ENCODE measurements around the gene NEUROD1.

The NEUROD1 gene

DNA sequence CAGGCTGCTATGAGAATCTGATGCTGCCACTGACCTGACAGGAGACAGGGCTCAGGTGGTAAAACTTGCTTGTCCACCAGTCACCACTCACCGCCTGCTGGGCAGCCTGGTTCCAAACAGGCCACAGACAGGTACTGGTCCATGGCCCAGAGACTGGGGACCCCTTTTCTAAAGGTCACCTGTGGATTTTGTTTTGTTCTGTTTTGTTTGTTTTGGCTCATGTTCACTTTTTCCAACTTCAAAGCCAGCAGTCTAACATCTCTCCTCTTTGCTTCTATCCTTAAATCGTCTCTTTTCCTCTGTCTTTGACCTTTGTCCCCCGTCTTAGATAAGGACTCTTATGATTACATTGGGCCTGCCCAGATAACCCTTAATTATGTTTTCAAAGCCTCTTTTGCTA, 20.1 kb downstream of the NEUROD1 start:
- TF ChIP-seq TCF12 (IDR thresholded peaks at IDR 0.05; ENCODE audit: low read depth) (no peak), FOXM1 (IDR thresholded peaks at IDR 0.05; ENCODE audit: borderline replicate concordance, low read depth) (no peak), CEBPB (IDR thresholded peaks at IDR 0.05) (no peak), YY1 (IDR thresholded peaks at IDR 0.05; ENCODE audit: low read depth) (no peak), TEAD4 (IDR thresholded peaks at IDR 0.05) (no peak), TAF1 (IDR thresholded peaks at IDR 0.05; ENCODE audit: low read depth) (no peak), EGR1 (IDR thresholded peaks at IDR 0.05) (no peak), ZBTB7A (IDR thresholded peaks at IDR 0.05; ENCODE audit: low read depth) (no peak), CREB1 (IDR thresholded peaks at IDR 0.05; ENCODE audit: low read depth) (no peak), EP300 (IDR thresholded peaks at IDR 0.05; ENCODE audit: borderline replicate concordance) (no peak)
- TF ChIP-seq, protein P1, sequence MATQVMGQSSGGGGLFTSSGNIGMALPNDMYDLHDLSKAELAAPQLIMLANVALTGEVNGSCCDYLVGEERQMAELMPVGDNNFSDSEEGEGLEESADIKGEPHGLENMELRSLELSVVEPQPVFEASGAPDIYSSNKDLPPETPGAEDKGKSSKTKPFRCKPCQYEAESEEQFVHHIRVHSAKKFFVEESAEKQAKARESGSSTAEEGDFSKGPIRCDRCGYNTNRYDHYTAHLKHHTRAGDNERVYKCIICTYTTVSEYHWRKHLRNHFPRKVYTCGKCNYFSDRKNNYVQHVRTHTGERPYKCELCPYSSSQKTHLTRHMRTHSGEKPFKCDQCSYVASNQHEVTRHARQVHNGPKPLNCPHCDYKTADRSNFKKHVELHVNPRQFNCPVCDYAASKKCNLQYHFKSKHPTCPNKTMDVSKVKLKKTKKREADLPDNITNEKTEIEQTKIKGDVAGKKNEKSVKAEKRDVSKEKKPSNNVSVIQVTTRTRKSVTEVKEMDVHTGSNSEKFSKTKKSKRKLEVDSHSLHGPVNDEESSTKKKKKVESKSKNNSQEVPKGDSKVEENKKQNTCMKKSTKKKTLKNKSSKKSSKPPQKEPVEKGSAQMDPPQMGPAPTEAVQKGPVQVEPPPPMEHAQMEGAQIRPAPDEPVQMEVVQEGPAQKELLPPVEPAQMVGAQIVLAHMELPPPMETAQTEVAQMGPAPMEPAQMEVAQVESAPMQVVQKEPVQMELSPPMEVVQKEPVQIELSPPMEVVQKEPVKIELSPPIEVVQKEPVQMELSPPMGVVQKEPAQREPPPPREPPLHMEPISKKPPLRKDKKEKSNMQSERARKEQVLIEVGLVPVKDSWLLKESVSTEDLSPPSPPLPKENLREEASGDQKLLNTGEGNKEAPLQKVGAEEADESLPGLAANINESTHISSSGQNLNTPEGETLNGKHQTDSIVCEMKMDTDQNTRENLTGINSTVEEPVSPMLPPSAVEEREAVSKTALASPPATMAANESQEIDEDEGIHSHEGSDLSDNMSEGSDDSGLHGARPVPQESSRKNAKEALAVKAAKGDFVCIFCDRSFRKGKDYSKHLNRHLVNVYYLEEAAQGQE (IDR thresholded peaks at IDR 0.05; ENCODE audit: low read depth) = no peak

DNA sequence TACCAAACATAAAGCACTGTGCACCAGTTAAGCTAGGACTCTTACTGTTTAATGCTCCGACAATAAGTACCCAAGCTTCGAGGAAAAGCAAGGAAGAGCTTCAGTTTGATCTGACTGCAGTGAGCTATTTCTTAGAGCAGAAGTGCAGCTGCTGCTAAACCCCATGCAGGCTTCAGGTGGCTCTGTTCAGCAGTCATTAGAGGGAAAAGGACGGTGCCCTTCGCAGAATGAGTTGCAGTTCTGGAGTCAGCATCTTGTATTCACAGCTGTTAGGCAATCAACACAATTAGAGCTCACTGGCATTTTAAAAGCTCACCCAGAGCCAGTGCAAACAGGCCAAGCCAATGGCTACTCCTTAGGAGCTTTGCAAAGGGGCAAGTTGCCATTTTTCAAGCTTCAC, 21.9 kb downstream of the NEUROD1 start:
- TF ChIP-seq TEAD4 (IDR thresholded peaks at IDR 0.05) (no peak), CREB1 (IDR thresholded peaks at IDR 0.05; ENCODE audit: low read depth) (no peak), ZBTB7A (IDR thresholded peaks at IDR 0.05; ENCODE audit: low read depth) (no peak), TAF1 (IDR thresholded peaks at IDR 0.05; ENCODE audit: low read depth) (no peak), TCF12 (IDR thresholded peaks at IDR 0.05; ENCODE audit: low read depth) (no peak), RAD21 (IDR thresholded peaks at IDR 0.05; ENCODE audit: low read depth) (no peak), CEBPB (IDR thresholded peaks at IDR 0.05) (no peak), YY1 (IDR thresholded peaks at IDR 0.05; ENCODE audit: low read depth) (no peak), EGR1 (IDR thresholded peaks at IDR 0.05) (no peak), EP300 (IDR thresholded peaks at IDR 0.05; ENCODE audit: borderline replicate concordance) (no peak), NFIC (IDR thresholded peaks at IDR 0.05) (no peak), FOXM1 (IDR thresholded peaks at IDR 0.05; ENCODE audit: borderline replicate concordance, low read depth) (no peak)
- TF ChIP-seq, protein P2, sequence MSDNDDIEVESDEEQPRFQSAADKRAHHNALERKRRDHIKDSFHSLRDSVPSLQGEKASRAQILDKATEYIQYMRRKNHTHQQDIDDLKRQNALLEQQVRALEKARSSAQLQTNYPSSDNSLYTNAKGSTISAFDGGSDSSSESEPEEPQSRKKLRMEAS (IDR thresholded peaks at IDR 0.05) = no peak
- TF ChIP-seq, protein P1 (IDR thresholded peaks at IDR 0.05; ENCODE audit: low read depth) = no peak

DNA sequence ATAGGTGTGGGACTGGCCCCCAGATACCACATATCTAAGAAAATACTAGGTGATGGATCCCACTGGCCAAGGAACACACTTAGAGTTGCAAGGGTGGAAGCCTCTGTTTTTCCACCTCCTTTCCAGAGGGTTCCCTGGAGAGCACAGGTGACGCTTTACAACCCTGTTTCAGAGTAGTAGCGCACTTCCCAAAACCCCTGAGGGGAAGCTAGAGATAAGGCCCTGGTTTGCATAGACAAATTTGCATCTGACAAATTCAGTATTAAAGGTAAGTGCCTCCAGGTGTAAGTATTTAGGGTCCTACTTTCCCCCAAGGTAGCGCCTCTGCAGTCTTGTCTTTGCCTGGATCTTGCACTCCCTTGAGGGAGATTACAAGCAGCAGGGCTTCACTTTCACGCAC, 22.9 kb downstream of the NEUROD1 start:
- TF ChIP-seq TCF12 (IDR thresholded peaks at IDR 0.05; ENCODE audit: low read depth) = no peak
- no peak for TF ChIP-seq TAF1 (IDR thresholded peaks at IDR 0.05; ENCODE audit: low read depth)
- no peak for TF ChIP-seq FOXM1 (IDR thresholded peaks at IDR 0.05; ENCODE audit: borderline replicate concordance, low read depth)
- no peak for TF ChIP-seq ZBTB7A (IDR thresholded peaks at IDR 0.05; ENCODE audit: low read depth)
- TF ChIP-seq, protein P1 (IDR thresholded peaks at IDR 0.05; ENCODE audit: low read depth) = no peak
- TF ChIP-seq EGR1 (IDR thresholded peaks at IDR 0.05) = no peak
- TF ChIP-seq TEAD4 (IDR thresholded peaks at IDR 0.05) = no peak

DNA sequence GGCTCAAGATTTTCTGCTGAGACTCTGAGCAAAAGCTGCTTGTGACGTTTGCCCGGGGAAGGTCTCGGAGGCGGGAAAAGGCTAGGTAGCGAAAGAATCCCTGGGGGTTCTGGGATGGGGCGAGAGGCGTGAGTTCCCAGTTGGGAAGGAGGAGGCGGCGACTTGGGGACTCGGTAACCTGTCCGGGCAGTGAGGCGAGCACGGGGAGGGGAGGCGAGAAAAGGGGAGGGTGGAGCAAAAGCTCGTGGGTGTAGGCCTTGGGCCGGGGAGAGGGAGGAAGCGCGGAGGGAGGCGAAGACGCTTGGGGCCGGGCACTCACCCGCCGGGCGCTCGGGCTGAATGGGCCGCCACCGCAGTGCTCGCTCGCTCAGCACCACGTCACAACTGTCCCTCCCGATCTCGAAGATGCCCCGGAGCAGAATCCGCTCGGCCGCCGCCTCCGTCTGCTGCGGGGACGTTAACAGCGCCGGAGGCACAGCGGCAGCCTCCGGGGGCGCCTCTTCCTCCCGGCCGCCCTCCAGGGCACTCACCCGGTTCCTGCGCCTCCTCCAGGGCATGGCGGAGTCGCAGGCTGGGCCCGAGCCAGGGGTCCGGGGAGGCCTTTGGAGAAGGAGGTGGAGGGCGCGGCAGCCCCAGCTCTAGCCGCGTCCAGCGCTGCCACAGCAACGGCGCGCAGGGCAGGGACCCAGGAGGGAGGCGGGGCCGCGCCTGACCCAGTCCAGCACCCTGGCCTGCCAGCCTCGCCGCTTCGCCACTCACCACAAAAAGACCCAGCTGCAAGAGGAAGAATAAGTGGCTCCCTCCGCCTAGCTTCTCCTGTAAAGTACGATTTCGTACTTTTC, 23.6 kb downstream of the NEUROD1 start, which contains the start of gene CERKL:
CERKL (minus strand) TSS at position 656 of the 842 bp plus-strand sequence; CDS start at position 557, 99 bp downstream.
- 0 out of 2 replicates have a peak, but pooled peaks have one; percentile 7 for TF ChIP-seq TCF12 (IDR thresholded peaks at IDR 0.05; ENCODE audit: low read depth)
- TF ChIP-seq, protein P1 (IDR thresholded peaks at IDR 0.05; ENCODE audit: low read depth) = no peak
- TF ChIP-seq, protein P2 (IDR thresholded peaks at IDR 0.05) = peak; percentile 33; the same call in 1 of the 2 replicates
- TF ChIP-seq, protein P3, sequence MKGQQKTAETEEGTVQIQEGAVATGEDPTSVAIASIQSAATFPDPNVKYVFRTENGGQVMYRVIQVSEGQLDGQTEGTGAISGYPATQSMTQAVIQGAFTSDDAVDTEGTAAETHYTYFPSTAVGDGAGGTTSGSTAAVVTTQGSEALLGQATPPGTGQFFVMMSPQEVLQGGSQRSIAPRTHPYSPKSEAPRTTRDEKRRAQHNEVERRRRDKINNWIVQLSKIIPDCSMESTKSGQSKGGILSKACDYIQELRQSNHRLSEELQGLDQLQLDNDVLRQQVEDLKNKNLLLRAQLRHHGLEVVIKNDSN (IDR thresholded peaks at IDR 0.05) = 0 out of 2 replicates have a peak, but pooled peaks have one; percentile 5
